Astrocyte (in vitro differentiated cells and primary cell): Measurements from ENCODE around the gene UBE2G2. TPM values are rescaled to one million over a fixed set of nuclear protein-coding genes. Genes with fewer than 3 reads are reported as not detected.

Experiments used
- DNase-seq: peaks from one replicate; pipeline ENCODE4 v3.0.0-alpha.2; 2010; ENCODE audit warnings: low read depth
- FAIRE-seq: peaks from 2 replicates; lab custom pipeline; 2011; peaks lifted over from hg19 to GRCh38; lab: Jason Lieb, UNC
- H2AFZ ChIP-seq: 2 replicates; pipeline ENCODE4 v1.6.0; 2012; ENCODE audit warnings: low read depth, low read length, inconsistent platforms
- H3K27ac ChIP-seq: 2 replicates; pipeline ENCODE4 v1.5.1; 2011; ENCODE audit warnings: low read depth, low read length, inconsistent platforms
- H3K27me3 ChIP-seq: 2 replicates; pipeline ENCODE4 v1.6.0; 2011; ENCODE audit warnings: low read length, inconsistent platforms; ENCODE audit not compliant: insufficient read depth
- H3K36me3 ChIP-seq: 2 replicates; pipeline ENCODE4 v1.5.1; 2011; ENCODE audit warnings: low read length, inconsistent platforms; ENCODE audit not compliant: insufficient read depth
- H3K4me1 ChIP-seq: 2 replicates; pipeline ENCODE4 v1.5.1; 2011; ENCODE audit warnings: low read length, inconsistent platforms; ENCODE audit not compliant: insufficient read depth
- H3K4me2 ChIP-seq: 2 replicates; pipeline ENCODE4 v1.6.0; 2012; ENCODE audit warnings: low read length, inconsistent platforms
- H3K4me3 ChIP-seq: 2 replicates; pipeline ENCODE4 v1.5.1; 2011; ENCODE audit warnings: low read depth, mild to moderate bottlenecking, low read length, inconsistent platforms; ENCODE audit not compliant: insufficient read depth
- H3K79me2 ChIP-seq: 2 replicates; pipeline ENCODE4 v1.6.0; 2012; ENCODE audit warnings: mild to moderate bottlenecking, low read length, inconsistent platforms; ENCODE audit not compliant: insufficient read depth
- H3K9ac ChIP-seq: 2 replicates; pipeline ENCODE4 v1.6.0; 2012; ENCODE audit warnings: mild to moderate bottlenecking, low read length, inconsistent platforms
- H3K9me3 ChIP-seq: 2 replicates; pipeline ENCODE4 v1.5.1; 2012; ENCODE audit warnings: low read depth, mild to moderate bottlenecking, low read length, inconsistent platforms; ENCODE audit not compliant: insufficient read depth
- H4K20me1 ChIP-seq: 2 replicates; pipeline ENCODE4 v1.6.0; 2012; ENCODE audit warnings: low read length, inconsistent platforms; ENCODE audit not compliant: insufficient read depth
- H3K27ac Mint-ChIP-seq: one replicate; pipeline ENCODE4 v1.8.0; 2021; ENCODE audit warnings: mild to moderate bottlenecking, mixed read lengths; ENCODE audit not compliant: unreplicated experiment
- H3K27me3 Mint-ChIP-seq: one replicate; pipeline ENCODE4 v1.8.0; 2021; ENCODE audit warnings: low read depth, mixed read lengths; ENCODE audit not compliant: unreplicated experiment
- H3K36me3 Mint-ChIP-seq: one replicate; pipeline ENCODE4 v1.8.0; 2021; ENCODE audit warnings: low read depth, mixed read lengths; ENCODE audit not compliant: unreplicated experiment
- H3K4me1 Mint-ChIP-seq: one replicate; pipeline ENCODE4 v1.8.0; 2021; ENCODE audit warnings: low read depth, mixed read lengths; ENCODE audit not compliant: unreplicated experiment
- H3K4me3 Mint-ChIP-seq: one replicate; pipeline ENCODE4 v1.8.0; 2021; ENCODE audit warnings: mild to moderate bottlenecking, moderate library complexity, mixed read lengths; ENCODE audit not compliant: unreplicated experiment
- H3K9me3 Mint-ChIP-seq: one replicate; pipeline ENCODE4 v1.8.0; 2021; ENCODE audit warnings: mild to moderate bottlenecking, mixed read lengths; ENCODE audit not compliant: unreplicated experiment
- CTCF ChIP-seq: IDR thresholded peaks from 2 replicates; pipeline ENCODE4 v1.5.1; 2011; ENCODE audit warnings: low read depth, mild to moderate bottlenecking, inconsistent platforms, low read length, moderate library complexity; ENCODE audit not compliant: insufficient read depth
- EZH2 ChIP-seq: IDR thresholded peaks from 2 replicates; pipeline ENCODE4 v1.6.1; 2012; ENCODE audit warnings: mild to moderate bottlenecking, low read length, inconsistent platforms; ENCODE audit not compliant: insufficient read depth
- total RNA-seq: library from RNA; stranded (reverse); gene quantifications from 2 replicates; pipeline ENCODE4 v1.2.1, GENCODE V29; 2021

Gene UBE2G2
- total RNA-seq, 1 donor from 2014 or later = 74.5 TPM

DNA sequence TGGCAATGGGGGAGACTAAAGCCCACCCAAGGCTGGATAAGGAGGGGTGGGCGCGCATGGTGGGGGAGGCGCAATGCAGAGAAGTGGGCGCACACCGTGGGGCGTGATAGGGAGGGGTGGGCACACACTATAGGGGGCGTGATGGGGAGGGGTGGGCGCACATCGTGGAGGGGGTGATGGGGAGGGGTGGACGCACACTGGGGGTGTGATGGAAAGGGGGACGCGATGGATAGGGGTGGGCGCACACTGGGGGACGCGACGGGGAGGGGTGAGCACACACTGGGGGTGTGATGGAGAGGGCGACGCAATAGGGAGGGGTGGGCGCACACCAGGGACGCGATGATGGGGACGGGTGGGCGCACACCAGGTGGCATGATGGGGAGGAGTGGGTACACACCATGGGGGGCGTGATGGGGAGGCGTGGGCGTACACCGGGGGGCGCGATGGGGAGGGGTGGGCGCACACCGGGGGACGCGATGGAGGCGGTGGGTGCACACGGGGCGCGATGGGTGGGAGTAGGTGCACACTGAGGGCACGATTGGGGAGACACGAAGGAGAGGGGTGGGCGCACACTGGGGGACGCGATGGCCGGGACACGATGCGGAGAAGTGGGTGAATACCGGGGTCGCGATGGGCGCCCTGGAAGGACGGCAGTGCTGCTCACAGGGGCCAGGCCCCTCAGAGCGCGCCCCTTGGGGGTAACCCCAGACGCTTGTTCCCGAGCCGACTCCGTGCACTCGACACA lies 15.3 kb upstream of the UBE2G2 start:
- no peak overlapping the region for H3K27ac Mint-ChIP-seq
- no peak overlapping the region for H3K27ac ChIP-seq
- peaks cover 56% of the 10 kb centered on the region for H3K79me2 ChIP-seq
- peaks cover 2% of the 10 kb centered on the region for H3K27me3 Mint-ChIP-seq
- peaks cover 55% of the 10 kb centered on the region for H4K20me1 ChIP-seq
- no peaks in the 10 kb centered on the region for H3K27me3 ChIP-seq
- TF ChIP-seq CTCF (no peak), EZH2 (no peak)
- peak overlapping the region; percentile 75 for H3K4me3 Mint-ChIP-seq
- H3K4me3 ChIP-seq = peak overlapping the region; percentile 73
- H3K4me1 Mint-ChIP-seq = peaks cover 5% of the 10 kb centered on the region
- H2AFZ ChIP-seq = peak overlapping the region; percentile 47
- no peaks in the 10 kb centered on the region for H3K4me1 ChIP-seq
- DNase-seq (no peak), FAIRE-seq (no peak)
- H3K36me3 Mint-ChIP-seq = peaks cover 6% of the 10 kb centered on the region
- peaks cover 7% of the 10 kb centered on the region for H3K9me3 ChIP-seq
- H3K9ac ChIP-seq = peak overlapping the region; percentile 85
- H3K36me3 ChIP-seq = no peaks in the 10 kb centered on the region
- peaks cover 12% of the 10 kb centered on the region for H3K9me3 Mint-ChIP-seq
- H3K4me2 ChIP-seq = peak overlapping the region; percentile 96

DNA sequence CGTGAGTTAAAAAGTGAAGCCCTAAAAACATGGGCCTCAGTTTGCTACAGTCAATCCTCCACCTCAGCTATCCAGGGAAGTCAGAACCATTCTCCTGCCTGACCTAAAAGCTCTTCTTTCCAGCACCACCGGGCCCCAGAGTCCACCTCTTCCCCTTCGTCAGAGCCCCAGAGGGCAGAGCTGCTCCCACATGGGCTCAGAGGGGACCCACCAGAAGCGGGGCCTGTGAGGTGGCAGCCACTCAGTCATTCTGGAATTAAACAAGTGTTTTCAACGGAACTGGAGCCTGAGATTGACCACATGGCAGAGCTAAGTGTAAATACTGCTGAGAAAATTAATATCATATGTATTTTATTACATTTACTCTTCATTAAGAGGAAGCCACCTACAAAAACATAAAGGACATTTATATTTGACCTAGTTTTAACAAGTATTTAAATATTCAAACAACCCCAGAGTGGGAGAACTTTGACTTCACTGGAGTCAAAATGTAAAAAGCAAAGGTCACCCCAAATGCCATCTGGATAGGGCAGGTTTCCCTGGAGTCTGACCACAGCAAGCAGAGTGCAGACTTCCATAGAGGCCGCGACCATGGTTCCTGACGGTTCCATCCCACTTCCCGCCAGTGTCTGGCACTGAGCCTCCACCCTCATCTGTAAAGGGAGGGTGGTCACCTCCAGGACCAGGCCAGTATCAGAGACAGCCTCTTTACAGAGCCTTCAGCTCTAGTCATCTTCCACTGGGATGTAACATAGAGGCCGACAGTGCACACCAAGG lies 14.4 kb upstream of the UBE2G2 start:
- H4K20me1 ChIP-seq = peaks cover 64% of the 10 kb centered on the region
- Mint-ChIP-seq H3K27me3 (peaks cover 2% of the 10 kb centered on the region), H3K9me3 (peaks cover 12% of the 10 kb centered on the region), H3K4me3 (peak overlapping the region; percentile 75), H3K36me3 (peaks cover 7% of the 10 kb centered on the region), H3K4me1 (peaks cover 5% of the 10 kb centered on the region), H3K27ac (no peak overlapping the region)
- peaks cover 2% of the 10 kb centered on the region for H3K9me3 ChIP-seq
- no peak overlapping the region for H3K4me3 ChIP-seq
- FAIRE-seq (no peak), DNase-seq (no peak)
- TF ChIP-seq EZH2 (no peak), CTCF (no peak)
- H3K36me3 ChIP-seq = no peaks in the 10 kb centered on the region
- H2AFZ ChIP-seq = no peak overlapping the region
- no peak overlapping the region for H3K4me2 ChIP-seq
- no peaks in the 10 kb centered on the region for H3K4me1 ChIP-seq
- H3K27ac ChIP-seq = no peak overlapping the region
- H3K27me3 ChIP-seq = no peaks in the 10 kb centered on the region
- H3K79me2 ChIP-seq = peaks cover 65% of the 10 kb centered on the region
- no peak overlapping the region for H3K9ac ChIP-seq
